K562 (cell line): ENCODE measurements around the gene ZNF768. TPM values are rescaled to one million over a fixed set of nuclear protein-coding genes. Genes with fewer than 3 reads are reported as not detected.
A peak's percentile ranks its signal among the peaks of the same experiment; 100 is the strongest.

Source experiments
- CBFA2T2 ChIP-seq: fragments of 450-650 bp; conservative IDR thresholded peaks from 2 replicates; pipeline ENCODE4 v1.6.1; 2017; ENCODE audit warnings: mild to moderate bottlenecking
- GTF2E2 ChIP-seq: fragments of 200-800 bp; sonication (Bioruptor generic); IDR thresholded peaks from 2 replicates; pipeline ENCODE4 v1.6.1; 2016; ENCODE audit warnings: missing genetic modification characterization, missing compliant biosample characterization
- ILK ChIP-seq: fragments of 450-650 bp; IDR thresholded peaks from 2 replicates; pipeline ENCODE4 v1.6.1; 2016; ENCODE audit warnings: missing genetic modification characterization, low read depth, mild to moderate bottlenecking, missing compliant biosample characterization, moderate library complexity, borderline replicate concordance
- MAFF ChIP-seq: IDR thresholded peaks from 2 replicates; pipeline ENCODE4 v1.6.1; 2012; ENCODE audit warnings: low read length, improper control_type of control experiment
- MED1 ChIP-seq: sonication (generic); formaldehyde crosslinking; IDR thresholded peaks from 2 replicates; pipeline ENCODE4 v1.8.1; 2023; ENCODE audit warnings: missing genetic modification reagents, borderline replicate concordance
- MIER1 ChIP-seq: fragments of 450-650 bp; IDR thresholded peaks from 2 replicates; pipeline ENCODE4 v1.6.1; 2016; ENCODE audit warnings: antibody characterized with exemption, mild to moderate bottlenecking, low read depth
- NFIX ChIP-seq: fragments of 250-450 bp; sonication (Bioruptor Pico); IDR thresholded peaks from 2 replicates; pipeline ENCODE4 v1.4.0; 2020; ENCODE audit warnings: low read depth, mild to moderate bottlenecking, moderate library complexity
- RUNX1 ChIP-seq: sonication (generic); IDR thresholded peaks from 2 replicates; pipeline ENCODE4 v1.6.1; 2016; ENCODE audit warnings: antibody characterized with exemption, low read depth
- SRSF1 ChIP-seq: fragments of 200-400 bp; formaldehyde crosslinking; IDR thresholded peaks from 2 replicates; pipeline ENCODE4 v1.6.1; 2017; ENCODE audit warnings: mild to moderate bottlenecking, low read depth, low read length, moderate library complexity
- SRSF7 ChIP-seq: fragments of 200-400 bp; formaldehyde crosslinking; optimal IDR thresholded peaks from 2 replicates; pipeline ENCODE3; 2017; ENCODE audit warnings: mild to moderate bottlenecking, low read depth, low read length
- TEAD4 ChIP-seq, 2 experiments: sonication (generic) in 1 of 2; formaldehyde crosslinking in 1 of 2; IDR thresholded peaks; 2 replicates each; pipeline versions ENCODE4 v1.6.1 to v1.8.0; 2012 to 2022; ENCODE audit warnings: borderline replicate concordance in 1 of 2, inconsistent platforms in 1 of 2, low read length in 1 of 2, mild to moderate bottlenecking in 1 of 2, missing genetic modification reagents in 1 of 2
- XRCC4 ChIP-seq: IDR thresholded peaks from one replicate; pipeline ENCODE4 v1.6.1; 2011; ENCODE audit not compliant: insufficient read depth, insufficient read length; ENCODE audit errors: extremely low read depth
- ZNF146 ChIP-seq: IDR thresholded peaks from one replicate; pipeline ENCODE4 v1.6.1; 2018; ENCODE audit warnings: missing compliant biosample characterization; ENCODE audit not compliant: unreplicated experiment
- ZNF408 ChIP-seq: fragments of 250-450 bp; sonication (Bioruptor Pico); IDR thresholded peaks from 2 replicates; pipeline ENCODE4 v1.4.0; 2020; ENCODE audit warnings: low read depth, mild to moderate bottlenecking, moderate library complexity
- ZNF79 ChIP-seq: fragments of 250-450 bp; sonication (Bioruptor Pico); IDR thresholded peaks from 2 replicates; pipeline ENCODE4 v1.4.0; 2020; ENCODE audit warnings: low read depth, mild to moderate bottlenecking, moderate library complexity
- polyA plus RNA-seq, 8 experiments: library from polyadenylated mRNA; depleted of rRNA in 4 of 8; stranded (reverse) in 5 of 8; unstranded in 3 of 8; fragments of >200 nt; fragmentation: Nextera tagmentation in 2 of 8; fragmentation: Illumina TruSeq in 1 of 8; extraction: Ambion mirVana in 2 of 8; extraction: Trizol in 1 of 8; gene quantifications; 2 replicates each; pipeline versions ENCODE4 v1.2.1 to v1.2.3, GENCODE V29; 2011 to 2014; ENCODE audit warnings: inconsistent platforms in 1 of 8, missing spikeins in 1 of 8
- total RNA-seq, 7 experiments: library from RNA; depleted of rRNA in 6 of 7; stranded (reverse); fragments of >200 nt in 6 of 7; fragmentation: Illumina TruSeq in 2 of 7; extraction: Trizol in 2 of 7; gene quantifications; 2 replicates each; pipeline versions ENCODE4 v1.2.1 to v1.2.3, GENCODE V29; 2011 to 2021; ENCODE audit warnings: low replicate concordance in 1 of 7
- TF ChIP-seq, protein P1 (sequence below): fragments of 450-650 bp; formaldehyde crosslinking; IDR thresholded peaks from 2 replicates; pipeline ENCODE4 v1.4.0; 2022; ENCODE audit warnings: missing genetic modification characterization
- TF ChIP-seq, protein P2 (sequence below), 2 experiments: IDR thresholded peaks; 2 replicates each; pipeline ENCODE4 v1.6.1; 2011; ENCODE audit warnings: borderline replicate concordance in 1 of 2, control low read depth in 1 of 2, low read depth in 1 of 2, low read length in 1 of 2, mild to moderate bottlenecking in 1 of 2, mixed read lengths in 1 of 2, moderate library complexity in 1 of 2; ENCODE audit not compliant: insufficient read depth in 1 of 2, insufficient read length in 1 of 2, poor library complexity in 1 of 2, severe bottlenecking in 1 of 2; ENCODE audit errors: extremely low read depth in 1 of 2
- TF ChIP-seq, protein P3 (sequence below): sonication (generic); formaldehyde crosslinking; IDR thresholded peaks from 2 replicates; pipeline ENCODE4 v1.8.1; 2023; ENCODE audit warnings: missing genetic modification reagents, mild to moderate bottlenecking, borderline replicate concordance
- TF ChIP-seq, protein P4 (sequence below): sonication (generic); formaldehyde crosslinking; IDR thresholded peaks from 2 replicates; pipeline ENCODE4 v1.9.0; 2022; ENCODE audit warnings: mild to moderate bottlenecking, missing genetic modification reagents

Gene ZNF768
- total and polyA plus RNA-seq, 9 of the 15 experiments (the other 6 are each of a cell fraction or from before 2014, with no cell fraction given) = 0.13 to 50.7 (median 26.9) TPM

DNA sequence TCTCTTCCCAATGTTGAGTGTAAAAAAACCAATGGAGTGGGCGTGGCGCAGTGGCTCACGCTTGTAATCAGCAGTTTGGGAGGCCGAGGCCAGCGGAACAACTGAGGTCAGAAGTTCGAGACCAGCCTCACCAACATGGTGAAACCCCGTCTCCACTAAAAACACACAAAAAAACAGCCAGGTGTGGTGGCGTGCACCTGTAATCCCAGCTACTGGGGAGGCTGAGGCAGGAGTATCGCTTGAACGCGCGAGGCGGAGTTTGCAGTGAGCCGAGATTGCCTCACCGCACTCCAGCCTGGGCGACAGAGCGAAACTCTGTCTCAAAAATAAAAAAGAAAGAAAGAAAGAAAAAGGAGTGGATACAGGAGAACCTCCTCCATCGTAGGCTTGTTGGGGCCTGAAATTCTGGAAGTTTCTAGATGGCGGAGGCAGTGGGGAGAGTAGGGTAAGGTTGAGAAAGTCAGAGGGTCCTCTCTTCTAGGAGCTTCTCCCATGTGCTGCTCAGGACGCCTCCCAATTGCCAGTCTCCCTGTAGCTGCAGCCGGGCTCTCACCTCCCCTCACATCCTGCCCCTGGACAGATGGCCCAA lies 32.5 kb upstream of the ZNF768 start (continued):
- TF ChIP-seq, protein P1, sequence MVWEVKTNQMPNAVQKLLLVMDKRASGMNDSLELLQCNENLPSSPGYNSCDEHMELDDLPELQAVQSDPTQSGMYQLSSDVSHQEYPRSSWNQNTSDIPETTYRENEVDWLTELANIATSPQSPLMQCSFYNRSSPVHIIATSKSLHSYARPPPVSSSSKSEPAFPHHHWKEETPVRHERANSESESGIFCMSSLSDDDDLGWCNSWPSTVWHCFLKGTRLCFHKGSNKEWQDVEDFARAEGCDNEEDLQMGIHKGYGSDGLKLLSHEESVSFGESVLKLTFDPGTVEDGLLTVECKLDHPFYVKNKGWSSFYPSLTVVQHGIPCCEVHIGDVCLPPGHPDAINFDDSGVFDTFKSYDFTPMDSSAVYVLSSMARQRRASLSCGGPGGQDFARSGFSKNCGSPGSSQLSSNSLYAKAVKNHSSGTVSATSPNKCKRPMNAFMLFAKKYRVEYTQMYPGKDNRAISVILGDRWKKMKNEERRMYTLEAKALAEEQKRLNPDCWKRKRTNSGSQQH (CRISPR knock-in tag) = 0 out of 2 replicates have a peak, but pooled peaks have one; percentile 53
- TF ChIP-seq ZNF79 = no peak
- TF ChIP-seq, protein P2, sequence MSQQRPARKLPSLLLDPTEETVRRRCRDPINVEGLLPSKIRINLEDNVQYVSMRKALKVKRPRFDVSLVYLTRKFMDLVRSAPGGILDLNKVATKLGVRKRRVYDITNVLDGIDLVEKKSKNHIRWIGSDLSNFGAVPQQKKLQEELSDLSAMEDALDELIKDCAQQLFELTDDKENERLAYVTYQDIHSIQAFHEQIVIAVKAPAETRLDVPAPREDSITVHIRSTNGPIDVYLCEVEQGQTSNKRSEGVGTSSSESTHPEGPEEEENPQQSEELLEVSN (IDR thresholded peaks at IDR 0.05; ENCODE audit: borderline replicate concordance in 1 of 2, extremely low read depth in 1 of 2, insufficient read depth in 1 of 2, insufficient read length in 1 of 2, low read depth in 1 of 2, low read length in 1 of 2, poor library complexity in 1 of 2, severe bottlenecking in 1 of 2) = no peak
- no peak for TF ChIP-seq SRSF1
- TF ChIP-seq GTF2E2 (tag) = peak; percentile 78; the same call in 1 of the 2 replicates
- no peak for TF ChIP-seq SRSF7
- TF ChIP-seq XRCC4 = no peak
- TF ChIP-seq ILK (tag) = no peak
- TF ChIP-seq TEAD4 (IDR thresholded peaks at IDR 0.05; ENCODE audit: low read length) = no peak
- no peak for TF ChIP-seq TEAD4 (CRISPR knock-in tag; IDR thresholded peaks at IDR 0.05; ENCODE audit: borderline replicate concordance)
- TF ChIP-seq MIER1 = peak; percentile 71
- no peak for TF ChIP-seq ZNF146 (CRISPR knock-in tag)
- TF ChIP-seq CBFA2T2 = no peak
- TF ChIP-seq, protein P3, sequence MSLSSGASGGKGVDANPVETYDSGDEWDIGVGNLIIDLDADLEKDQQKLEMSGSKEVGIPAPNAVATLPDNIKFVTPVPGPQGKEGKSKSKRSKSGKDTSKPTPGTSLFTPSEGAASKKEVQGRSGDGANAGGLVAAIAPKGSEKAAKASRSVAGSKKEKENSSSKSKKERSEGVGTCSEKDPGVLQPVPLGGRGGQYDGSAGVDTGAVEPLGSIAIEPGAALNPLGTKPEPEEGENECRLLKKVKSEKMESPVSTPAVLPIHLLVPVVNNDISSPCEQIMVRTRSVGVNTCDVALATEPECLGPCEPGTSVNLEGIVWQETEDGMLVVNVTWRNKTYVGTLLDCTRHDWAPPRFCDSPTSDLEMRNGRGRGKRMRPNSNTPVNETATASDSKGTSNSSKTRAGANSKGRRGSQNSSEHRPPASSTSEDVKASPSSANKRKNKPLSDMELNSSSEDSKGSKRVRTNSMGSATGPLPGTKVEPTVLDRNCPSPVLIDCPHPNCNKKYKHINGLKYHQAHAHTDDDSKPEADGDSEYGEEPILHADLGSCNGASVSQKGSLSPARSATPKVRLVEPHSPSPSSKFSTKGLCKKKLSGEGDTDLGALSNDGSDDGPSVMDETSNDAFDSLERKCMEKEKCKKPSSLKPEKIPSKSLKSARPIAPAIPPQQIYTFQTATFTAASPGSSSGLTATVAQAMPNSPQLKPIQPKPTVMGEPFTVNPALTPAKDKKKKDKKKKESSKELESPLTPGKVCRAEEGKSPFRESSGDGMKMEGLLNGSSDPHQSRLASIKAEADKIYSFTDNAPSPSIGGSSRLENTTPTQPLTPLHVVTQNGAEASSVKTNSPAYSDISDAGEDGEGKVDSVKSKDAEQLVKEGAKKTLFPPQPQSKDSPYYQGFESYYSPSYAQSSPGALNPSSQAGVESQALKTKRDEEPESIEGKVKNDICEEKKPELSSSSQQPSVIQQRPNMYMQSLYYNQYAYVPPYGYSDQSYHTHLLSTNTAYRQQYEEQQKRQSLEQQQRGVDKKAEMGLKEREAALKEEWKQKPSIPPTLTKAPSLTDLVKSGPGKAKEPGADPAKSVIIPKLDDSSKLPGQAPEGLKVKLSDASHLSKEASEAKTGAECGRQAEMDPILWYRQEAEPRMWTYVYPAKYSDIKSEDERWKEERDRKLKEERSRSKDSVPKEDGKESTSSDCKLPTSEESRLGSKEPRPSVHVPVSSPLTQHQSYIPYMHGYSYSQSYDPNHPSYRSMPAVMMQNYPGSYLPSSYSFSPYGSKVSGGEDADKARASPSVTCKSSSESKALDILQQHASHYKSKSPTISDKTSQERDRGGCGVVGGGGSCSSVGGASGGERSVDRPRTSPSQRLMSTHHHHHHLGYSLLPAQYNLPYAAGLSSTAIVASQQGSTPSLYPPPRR (CRISPR knock-in tag) = no peak
- no peak for TF ChIP-seq MAFF
- TF ChIP-seq, protein P4, sequence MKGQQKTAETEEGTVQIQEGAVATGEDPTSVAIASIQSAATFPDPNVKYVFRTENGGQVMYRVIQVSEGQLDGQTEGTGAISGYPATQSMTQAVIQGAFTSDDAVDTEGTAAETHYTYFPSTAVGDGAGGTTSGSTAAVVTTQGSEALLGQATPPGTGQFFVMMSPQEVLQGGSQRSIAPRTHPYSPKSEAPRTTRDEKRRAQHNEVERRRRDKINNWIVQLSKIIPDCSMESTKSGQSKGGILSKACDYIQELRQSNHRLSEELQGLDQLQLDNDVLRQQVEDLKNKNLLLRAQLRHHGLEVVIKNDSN (CRISPR knock-in tag) = no peak; the same call in 1 of the 2 replicates
- no peak for TF ChIP-seq MED1 (CRISPR knock-in tag)
- TF ChIP-seq RUNX1 = no peak
- no peak for TF ChIP-seq ZNF408 (CRISPR knock-in tag)
- no peak for TF ChIP-seq NFIX (CRISPR knock-in tag)
